Measurements from ENCODE around the gene PDCD4.

GRCh38 chr10:110860576-110861241 is 11.0 kb upstream of the PDCD4 start:
- TF ChIP-seq SUZ12 (IDR thresholded peaks at IDR 0.05) (no peak), ARNT (IDR thresholded peaks at IDR 0.05) (no peak), FOXA1 (IDR thresholded peaks at IDR 0.05) (no peak), LEF1 (IDR thresholded peaks at IDR 0.05; ENCODE audit: borderline replicate concordance) (no peak), FOXM1 (IDR thresholded peaks at IDR 0.05; ENCODE audit: borderline replicate concordance) (no peak), NFRKB (IDR thresholded peaks at IDR 0.05) (no peak), PKNOX1 (IDR thresholded peaks at IDR 0.05) (no peak), SP1 (IDR thresholded peaks at IDR 0.05) (no peak), ZNF384 (IDR thresholded peaks at IDR 0.05) (no peak), TARDBP (IDR thresholded peaks at IDR 0.05) (no peak), FOXK2 (IDR thresholded peaks at IDR 0.05) (no peak), ELF4 (IDR thresholded peaks at IDR 0.05) (no peak)

Measured in HEK293T (cell line).